Kidney (tissue), 14 donors: ENCODE results near the gene SPATA7. TPM values are rescaled to one million over a fixed set of nuclear protein-coding genes. Genes with fewer than 3 reads are reported as not detected.
A peak's percentile ranks its signal among the peaks of the same experiment; 100 is the strongest.

Experiments used
- DNase-seq, 5 donors: peaks; one replicate each; pipeline ENCODE4 v3.0.0-alpha.2; 2013 to 2020
- FAIRE-seq: peaks from 2 replicates; lab custom pipeline; 2012; peaks lifted over from hg19 to GRCh38; lab: Jason Lieb, UNC
- H3K27ac ChIP-seq, 2 donors: one replicate each; pipeline ENCODE4 v1.7.0; 2013; ENCODE audit warnings: low read depth in 2 of 2, low read length in 2 of 2, inconsistent platforms in 1 of 2
- H3K27me3 ChIP-seq: one replicate; pipeline ENCODE4 v1.7.1; 2013; ENCODE audit warnings: low read length, inconsistent platforms; ENCODE audit not compliant: control insufficient read depth, insufficient read depth
- H3K36me3 ChIP-seq, 3 donors: one replicate each; pipeline versions ENCODE4 v1.7.0 to v1.7.1; 2013; ENCODE audit warnings: low read length in 3 of 3, control low read depth in 1 of 3, inconsistent platforms in 1 of 3; ENCODE audit not compliant: insufficient read depth in 3 of 3, control insufficient read depth in 2 of 3
- H3K4me1 ChIP-seq, 3 donors: one replicate each; pipeline versions ENCODE4 v1.7.0 to v1.7.1; 2013; ENCODE audit warnings: low read length in 3 of 3, inconsistent platforms in 1 of 3, low read depth in 1 of 3; ENCODE audit not compliant: control insufficient read depth in 2 of 3, insufficient read depth in 2 of 3
- H3K4me3 ChIP-seq, 3 donors: one replicate each; pipeline versions ENCODE4 v1.7.0 to v1.8.1; 2013; ENCODE audit warnings: low read length in 3 of 3, control low read depth in 1 of 3, inconsistent platforms in 1 of 3
- H3K9ac ChIP-seq, 3 donors: one replicate each; pipeline versions ENCODE4 v1.7.0 to v1.7.1; 2013; ENCODE audit warnings: low read length in 3 of 3, control low read depth in 1 of 3, inconsistent platforms in 1 of 3
- H3K9me3 ChIP-seq, 3 donors: one replicate each; pipeline versions ENCODE4 v1.7.0 to v1.7.1; 2013; ENCODE audit warnings: low read length in 3 of 3, control low read depth in 1 of 3, inconsistent platforms in 1 of 3; ENCODE audit not compliant: control insufficient read depth in 2 of 3, insufficient read depth in 1 of 3
- CTCF ChIP-seq: IDR thresholded peaks from 3 replicates; pipeline ENCODE4 v1.5.1; 2012; ENCODE audit warnings: mild to moderate bottlenecking, moderate library complexity, borderline replicate concordance; ENCODE audit not compliant: insufficient read depth; ENCODE audit errors: extremely low read depth
- intact Hi-C: fragments of 100-400 bp; cut with DNase I; formaldehyde crosslinking; loops from one replicate; pipeline ENCODE4 v1.11.1; 2022
- polyA plus RNA-seq: library from polyadenylated mRNA; stranded (reverse); fragments of 350-450 nt; fragmentation: Illumina TruSeq; extraction: RNeasy Lipid Tissue Mini Kit (QIAGEN cat#74804); gene quantifications from one replicate; pipeline ENCODE4 v1.2.3, GENCODE V29; 2014; ENCODE audit warnings: low read depth, low replicate concordance; ENCODE audit not compliant: insufficient read depth
- total RNA-seq: library from RNA; stranded (reverse); fragmentation: NEBNext Ultra II Directional; extraction: Animal tissue kit (Norgen Biotek cat#: 25700); gene quantifications from one replicate; pipeline ENCODE4 v1.2.1, GENCODE V29; 2021
- donor health status: control.
- donor health status: control.
- donor health status: control.
- donor health status: control.
- donor health status: control.
- donor health status: DM: yes; HTN: yes; CAD: no.
- donor health status: Normal renal cell carcinoma (clear cell type).

The SPATA7 gene
- total and polyA plus RNA-seq, 2 donors from 2014 or later = 14.0 to 17.4 TPM

GRCh38 chr14:88346048-88346639 is 39.3 kb upstream of the SPATA7 start:
- DNase-seq = no peak
- H3K9ac ChIP-seq = no peak overlapping the region
- no peak for FAIRE-seq
- no peaks in the 10 kb centered on the region for H3K4me1 ChIP-seq
- intact Hi-C loops = no loop called here
- H3K4me3 ChIP-seq = no peak overlapping the region
- no peak overlapping the region for H3K27ac ChIP-seq
- no peak for TF ChIP-seq CTCF
- H3K9me3 ChIP-seq = no peaks in the 10 kb centered on the region
- H3K27me3 ChIP-seq = no peaks in the 10 kb centered on the region
- H3K36me3 ChIP-seq = no peaks in the 10 kb centered on the region

GRCh38 chr14:88348546-88348945 is 36.9 kb upstream of the SPATA7 start:
- Histone ChIP-seq H3K4me1 (no peaks in the 10 kb centered on the region), H3K9ac (no peak overlapping the region), H3K36me3 (no peaks in the 10 kb centered on the region), H3K9me3 (no peaks in the 10 kb centered on the region), H3K27ac (no peak overlapping the region), H3K4me3 (no peak overlapping the region), H3K27me3 (no peaks in the 10 kb centered on the region)
- DNase-seq (no peak), FAIRE-seq (no peak)
- TF ChIP-seq CTCF = no peak
- intact Hi-C loops = no loop called here

GRCh38 chr14:88351966-88352691 is 33.3 kb upstream of the SPATA7 start:
- no peaks in the 10 kb centered on the region for H3K9me3 ChIP-seq
- peak in 1 of 5 donors; percentile 1 for DNase-seq
- no peak for TF ChIP-seq CTCF
- H3K27ac ChIP-seq = no peak overlapping the region
- H3K4me3 ChIP-seq = no peak overlapping the region
- no peak overlapping the region for H3K9ac ChIP-seq
- no peaks in the 10 kb centered on the region for H3K27me3 ChIP-seq
- H3K4me1 ChIP-seq = no peaks in the 10 kb centered on the region
- intact Hi-C loops = no loop called here
- no peaks in the 10 kb centered on the region for H3K36me3 ChIP-seq
- no peak for FAIRE-seq
